H1 (cell line): ENCODE results near the gene HSPA2. TPM values are rescaled to one million over a fixed set of nuclear protein-coding genes. Genes with fewer than 3 reads are reported as not detected.

Experiments used
- CTCF ChIA-PET: fragments of 300-600 bp; sonication (Branson Sonifier 250); formaldehyde crosslinking; loops from one replicate; lab custom pipeline; 2021; ENCODE audit not compliant: partially characterized antibody; lab: Charles Lee
- POLR2A ChIA-PET: fragments of 300-600 bp; sonication (Branson Sonifier 250); formaldehyde crosslinking; loops from one replicate; lab custom pipeline; 2021; ENCODE audit warnings: inconsistent platforms; ENCODE audit not compliant: partially characterized antibody; lab: Charles Lee
- DNase-seq, 2 experiments: peaks; one replicate each; pipeline versions ENCODE4 v3.0.0 to v3.0.0-alpha.2; 2010 to 2022; ENCODE audit warnings: low spot score in 2 of 2, low read depth in 1 of 2, mixed read lengths in 1 of 2
- FAIRE-seq: peaks from 2 replicates; lab custom pipeline; 2011; peaks lifted over from hg19 to GRCh38; lab: Jason Lieb, UNC
- H2AFZ ChIP-seq: 2 replicates; pipeline ENCODE4 v1.8.1; 2012; ENCODE audit warnings: low read length, inconsistent platforms
- H2AK5ac ChIP-seq: 2 replicates; pipeline ENCODE4 v1.6.1; 2013; ENCODE audit warnings: low read depth, low read length
- H2BK120ac ChIP-seq: replicated peaks from 2 replicates; pipeline ENCODE3; 2013; ENCODE audit warnings: low read depth, low read length, inconsistent platforms
- H2BK12ac ChIP-seq: 2 replicates; pipeline ENCODE4 v1.6.1; 2013; ENCODE audit warnings: low read depth, low read length
- H2BK15ac ChIP-seq: 2 replicates; pipeline ENCODE4 v1.6.1; 2013; ENCODE audit warnings: low read length
- H2BK20ac ChIP-seq: 2 replicates; pipeline ENCODE4 v1.6.1; 2013; ENCODE audit warnings: low read length
- H2BK5ac ChIP-seq: 2 replicates; pipeline ENCODE4 v1.6.1; 2013; ENCODE audit warnings: low read depth, low read length
- H3K14ac ChIP-seq: 2 replicates; pipeline ENCODE4 v1.6.1; 2013; ENCODE audit warnings: inconsistent platforms; ENCODE audit not compliant: insufficient read length
- H3K18ac ChIP-seq: 2 replicates; pipeline ENCODE4 v1.6.1; 2013; ENCODE audit warnings: low read length; ENCODE audit errors: extremely low read depth
- H3K23ac ChIP-seq: 2 replicates; pipeline ENCODE4 v1.6.1; 2013; ENCODE audit warnings: inconsistent platforms; ENCODE audit not compliant: insufficient read length
- H3K23me2 ChIP-seq: 2 replicates; pipeline ENCODE4 v1.6.1; 2013; ENCODE audit warnings: low read depth, low read length
- H3K27ac ChIP-seq: 2 replicates; pipeline ENCODE4 v1.6.1; 2011; ENCODE audit warnings: low read depth, low read length, inconsistent platforms
- H3K27me3 ChIP-seq, 4 experiments: replicated peaks in 1 of 4; 1 replicate in 1 of 4; 2 replicates in 3 of 4; pipeline versions ENCODE4 v1.6.1 to v1.8.1; 2011 to 2013; ENCODE audit warnings: low read length in 3 of 4, mild to moderate bottlenecking in 3 of 4, inconsistent platforms in 2 of 4, mixed read lengths in 2 of 4, moderate library complexity in 1 of 4; ENCODE audit not compliant: control insufficient read depth in 3 of 4, insufficient read depth in 3 of 4; ENCODE audit errors: extremely low read depth in 1 of 4
- H3K36me3 ChIP-seq, 4 experiments: 2 replicates each; pipeline versions ENCODE4 v1.6.1 to v1.8.1; 2011 to 2013; ENCODE audit warnings: mild to moderate bottlenecking in 4 of 4, low read length in 3 of 4, moderate library complexity in 2 of 4, control low read depth in 1 of 4, inconsistent platforms in 1 of 4; ENCODE audit not compliant: insufficient read depth in 4 of 4, control insufficient read depth in 2 of 4
- H3K4ac ChIP-seq: replicated peaks from 2 replicates; pipeline ENCODE3; 2013; ENCODE audit warnings: low read length, low read depth, mixed read lengths, inconsistent platforms; ENCODE audit not compliant: insufficient read length
- H3K4me1 ChIP-seq, 4 experiments: replicated peaks in 1 of 4; 1 replicate in 1 of 4; 2 replicates in 3 of 4; pipeline versions ENCODE4 v1.6.1 to v1.8.1; 2011 to 2013; ENCODE audit warnings: low read length in 3 of 4, inconsistent platforms in 2 of 4, mixed read lengths in 1 of 4; ENCODE audit not compliant: insufficient read depth in 4 of 4, control insufficient read depth in 3 of 4
- H3K4me2 ChIP-seq, 2 experiments: 2 replicates each; pipeline versions ENCODE4 v1.6.1 to v1.8.1; 2011 to 2013; ENCODE audit warnings: low read depth in 2 of 2, low read length in 2 of 2, control low read depth in 1 of 2, inconsistent platforms in 1 of 2, mild to moderate bottlenecking in 1 of 2; ENCODE audit not compliant: insufficient read depth in 1 of 2
- H3K4me3 ChIP-seq, 4 experiments: fragments of 200-600, 300-600 bp in 1 of 4; sonication (generic), shearing (Covaris generic), sonication (Bioruptor Twin) in 1 of 4; 2 replicates each; pipeline versions ENCODE4 v1.5.1 to v1.8.1; 2011 to 2016; ENCODE audit warnings: low read length in 4 of 4, low read depth in 3 of 4, control low read depth in 2 of 4, inconsistent platforms in 2 of 4, mild to moderate bottlenecking in 2 of 4, mixed read lengths in 1 of 4, moderate library complexity in 1 of 4; ENCODE audit not compliant: insufficient read depth in 2 of 4; ENCODE audit errors: extremely low read depth in 1 of 4
- H3K56ac ChIP-seq: replicated peaks from 2 replicates; pipeline ENCODE3; 2013; ENCODE audit warnings: low read depth, mild to moderate bottlenecking, mixed read lengths, low read length, inconsistent platforms; ENCODE audit not compliant: insufficient read length
- H3K79me1 ChIP-seq: 2 replicates; pipeline ENCODE4 v1.6.1; 2013; ENCODE audit warnings: low read depth, low read length, control low read depth
- H3K79me2 ChIP-seq, 2 experiments: 2 replicates each; pipeline versions ENCODE4 v1.6.1 to v1.8.1; 2012 to 2013; ENCODE audit warnings: low read length in 2 of 2, mild to moderate bottlenecking in 2 of 2, inconsistent platforms in 1 of 2; ENCODE audit not compliant: insufficient read depth in 2 of 2, control insufficient read depth in 1 of 2
- H3K9ac ChIP-seq, 4 experiments: replicated peaks in 1 of 4; 1 replicate in 1 of 4; 2 replicates in 3 of 4; pipeline versions ENCODE4 v1.6.1 to v1.8.1; 2011 to 2013; ENCODE audit warnings: low read depth in 3 of 4, low read length in 3 of 4, control low read depth in 2 of 4, mild to moderate bottlenecking in 2 of 4, moderate library complexity in 2 of 4, inconsistent platforms in 1 of 4; ENCODE audit errors: extremely low read depth in 1 of 4
- H3K9me3 ChIP-seq, 2 experiments: 2 replicates each; pipeline versions ENCODE4 v1.6.1 to v1.8.1; 2012 to 2013; ENCODE audit warnings: mild to moderate bottlenecking in 2 of 2, moderate library complexity in 2 of 2, control low read depth in 1 of 2, inconsistent platforms in 1 of 2, low read depth in 1 of 2, low read length in 1 of 2, mixed read lengths in 1 of 2; ENCODE audit not compliant: insufficient read depth in 2 of 2
- H4K20me1 ChIP-seq, 2 experiments: replicated peaks in 1 of 2; 2 replicates each; pipeline versions ENCODE3 to v1.8.1; 2011 to 2013; ENCODE audit warnings: inconsistent platforms in 2 of 2, low read length in 2 of 2, mild to moderate bottlenecking in 1 of 2; ENCODE audit not compliant: insufficient read depth in 2 of 2, control insufficient read depth in 1 of 2
- H4K5ac ChIP-seq: 2 replicates; pipeline ENCODE4 v1.6.1; 2013; ENCODE audit warnings: low read length, low read depth, mixed read lengths, inconsistent platforms; ENCODE audit not compliant: insufficient read length
- H4K8ac ChIP-seq: 2 replicates; pipeline ENCODE4 v1.8.0; 2013; ENCODE audit warnings: mild to moderate bottlenecking, moderate library complexity, low read length, inconsistent platforms; ENCODE audit not compliant: insufficient read depth; ENCODE audit errors: extremely low read depth
- H4K91ac ChIP-seq: replicated peaks from 2 replicates; pipeline ENCODE3; 2013; ENCODE audit warnings: low read length, mixed read lengths, inconsistent platforms; ENCODE audit not compliant: insufficient read length
- BCL11A ChIP-seq, 2 experiments: IDR thresholded peaks; one replicate each; pipeline ENCODE4 v1.6.1; 2011; ENCODE audit warnings: low read depth in 2 of 2, low read length in 2 of 2, mild to moderate bottlenecking in 2 of 2
- CEBPB ChIP-seq: IDR thresholded peaks from 2 replicates; pipeline ENCODE4 v1.6.1; 2012; ENCODE audit warnings: low read depth, low read length
- JUND ChIP-seq: IDR thresholded peaks from 2 replicates; pipeline ENCODE4 v1.6.1; 2011; ENCODE audit warnings: mild to moderate bottlenecking, improper control_type of control experiment, low read length
- KDM5A ChIP-seq: fragments of 200-600 bp; IDR thresholded peaks from 2 replicates; pipeline ENCODE4 v1.7.1; 2012; ENCODE audit warnings: mild to moderate bottlenecking, low read length, inconsistent platforms, mixed read lengths
- SP2 ChIP-seq: IDR thresholded peaks from 2 replicates; pipeline ENCODE4 v1.6.1; 2012; ENCODE audit warnings: mild to moderate bottlenecking, low read length, inconsistent platforms
- SRF ChIP-seq: IDR thresholded peaks from 2 replicates; pipeline ENCODE4 v1.6.1; 2011; ENCODE audit warnings: mild to moderate bottlenecking, low read depth, low read length, moderate library complexity
- TBP ChIP-seq: IDR thresholded peaks from 2 replicates; pipeline ENCODE4 v1.6.1; 2011; ENCODE audit warnings: low read depth, low read length, improper control_type of control experiment
- WGBS, 2 experiments: shearing (Covaris generic) in 1 of 2; methylation state at CpG; one replicate each; pipeline versions ENCODE4 v1.1.6 to v1.1.7; 2013 to 2015; ENCODE audit warnings: low lambda C conversion rate in 2 of 2, mixed read lengths in 2 of 2, inconsistent platforms in 1 of 2, low coverage in 1 of 2, missing lambda C conversion rate in 1 of 2; ENCODE audit not compliant: insufficient replicate concordance in 2 of 2, insufficient coverage in 1 of 2, insufficient read length in 1 of 2; ENCODE audit errors: extremely low coverage in 1 of 2, missing lambda C conversion rate in 1 of 2; 5-methylcytosine and 5-hydroxymethylcytosine counted together
- polyA plus RNA-seq, 7 experiments: library from polyadenylated mRNA; depleted of rRNA in 3 of 7; stranded (reverse) in 5 of 7; unstranded in 2 of 7; fragments of >200 nt in 5 of 7; fragments of 200-250 nt in 2 of 7; gene quantifications; 1 replicate in 5 of 7; 2 replicates in 1 of 7; 4 replicates in 1 of 7; pipeline versions ENCODE4 v1.2.1 to v1.2.3, GENCODE V29; 2011 to 2013; ENCODE audit warnings: missing spikeins in 2 of 7, mixed read lengths in 2 of 7
- total RNA-seq: library from RNA; stranded (reverse); fragmentation: NEBNext Ultra II Directional; extraction: Animal tissue kit (Norgen Biotek cat#: 25700); gene quantifications from 2 replicates; pipeline ENCODE4 v1.2.1, GENCODE V29; 2021

Gene HSPA2
- total and polyA plus RNA-seq, 2 of the 8 experiments (the other 6 are each of a cell fraction or from before 2014, with no cell fraction given), result 30.5 to 82.9 TPM

GRCh38 chr14:64556526-64556925 lies 16.0 kb downstream of the HSPA2 start:
- Histone ChIP-seq H3K9ac (no peak overlapping the region), H2BK15ac (no peak overlapping the region), H3K36me3 (no peaks in the 10 kb centered on the region), H2BK5ac (no peak overlapping the region), H3K79me1 (no peaks in the 10 kb centered on the region), H4K8ac (no peak overlapping the region), H3K4me1 (no peaks in the 10 kb centered on the region; a peak in 2 of 7 replicates), H3K27ac (no peak overlapping the region), H3K9me3 (no peaks in the 10 kb centered on the region), H3K23me2 (no peaks in the 10 kb centered on the region; the same call in 1 of the 2 replicates), H3K56ac (no peak overlapping the region), H4K91ac (no peak overlapping the region), H2BK12ac (no peak overlapping the region), H4K20me1 (no peaks in the 10 kb centered on the region), H3K14ac (no peak overlapping the region), H4K5ac (no peak overlapping the region), H3K79me2 (no peaks in the 10 kb centered on the region), H3K4me2 (no peak overlapping the region), H2AK5ac (no peak overlapping the region), H3K27me3 (no peaks in the 10 kb centered on the region), H3K18ac (no peak overlapping the region), H2AFZ (no peak overlapping the region), H2BK20ac (no peak overlapping the region), H2BK120ac (no peak overlapping the region), H3K23ac (no peak overlapping the region), H3K4ac (no peak overlapping the region), H3K4me3 (no peak overlapping the region)
- POLR2A ChIA-PET, result interaction anchor here (1.0 to 4.6 kb wide), 2 partner anchors 14 to 51 kb away, joined by 5 to 35 read pairs; partner anchors contain the start of gene HSPA2
- no peak for TF ChIP-seq SRF
- no peak for TF ChIP-seq TBP
- no peak for TF ChIP-seq BCL11A (IDR thresholded peaks at IDR 0.05; ENCODE audit: low read depth in 2 of 2, low read length in 2 of 2)
- no peak for TF ChIP-seq SP2
- peak; percentile 34; the same call in 1 of the 2 replicates for TF ChIP-seq CEBPB
- TF ChIP-seq JUND, result peak; percentile 41; the same call in 1 of the 2 replicates
- no peak for TF ChIP-seq KDM5A
- no peak for DNase-seq
- CTCF ChIA-PET, result interaction anchor here (0.6 to 2.6 kb wide), 6 partner anchors 10 to 464 kb away, joined by 3 to 10 read pairs (median 3); partner anchors contain the start of gene HSPA2
- WGBS, 2 experiments, result 92% methylated on average over 5 of the region's 5 CpGs; no CpG with 5 or more reads in 1 of the 2 experiments
- no peak for FAIRE-seq
